HG02759 (cell line): ENCODE measurements around the gene WNK1.
"Not testable (repeated sequence)": the region's sequence is repeated elsewhere in the genome, so short reads cannot be mapped to it uniquely, and the experiment has no call there.

Experiments
- ATAC-seq: cut with Tn5 transposase; IDR thresholded peaks from one replicate; pipeline ENCODE4 v1.9.1; 2021; ENCODE audit warnings: mild to moderate bottlenecking, moderate library complexity; ENCODE audit not compliant: unreplicated experiment

Gene WNK1

DNA sequence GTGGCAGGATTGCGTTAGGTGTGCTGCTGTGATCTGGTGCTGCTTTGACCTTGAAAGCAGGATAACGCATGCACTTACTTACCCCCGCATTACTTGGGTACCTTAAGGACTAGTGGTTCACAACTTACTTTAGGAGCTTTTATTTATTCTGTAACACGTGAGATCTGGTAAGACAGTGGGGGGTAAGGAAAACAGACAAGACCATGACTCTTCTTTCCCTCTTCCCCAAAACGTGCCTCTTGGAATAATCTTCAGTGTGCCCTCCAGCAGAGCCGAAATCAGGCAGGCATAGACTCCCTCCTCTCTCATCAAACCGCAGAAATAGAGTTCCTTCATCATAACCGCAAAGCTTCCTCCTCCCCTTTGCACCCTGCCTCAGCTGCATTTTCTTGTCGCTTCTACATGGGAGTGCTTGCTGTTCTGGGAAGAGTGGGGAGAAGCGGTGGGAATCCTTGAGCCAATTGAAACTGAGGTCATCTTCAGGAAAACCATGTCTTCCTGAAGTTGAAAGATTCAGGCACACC lies 153.7 kb downstream of the WNK1 start:
- no peak for ATAC-seq

DNA sequence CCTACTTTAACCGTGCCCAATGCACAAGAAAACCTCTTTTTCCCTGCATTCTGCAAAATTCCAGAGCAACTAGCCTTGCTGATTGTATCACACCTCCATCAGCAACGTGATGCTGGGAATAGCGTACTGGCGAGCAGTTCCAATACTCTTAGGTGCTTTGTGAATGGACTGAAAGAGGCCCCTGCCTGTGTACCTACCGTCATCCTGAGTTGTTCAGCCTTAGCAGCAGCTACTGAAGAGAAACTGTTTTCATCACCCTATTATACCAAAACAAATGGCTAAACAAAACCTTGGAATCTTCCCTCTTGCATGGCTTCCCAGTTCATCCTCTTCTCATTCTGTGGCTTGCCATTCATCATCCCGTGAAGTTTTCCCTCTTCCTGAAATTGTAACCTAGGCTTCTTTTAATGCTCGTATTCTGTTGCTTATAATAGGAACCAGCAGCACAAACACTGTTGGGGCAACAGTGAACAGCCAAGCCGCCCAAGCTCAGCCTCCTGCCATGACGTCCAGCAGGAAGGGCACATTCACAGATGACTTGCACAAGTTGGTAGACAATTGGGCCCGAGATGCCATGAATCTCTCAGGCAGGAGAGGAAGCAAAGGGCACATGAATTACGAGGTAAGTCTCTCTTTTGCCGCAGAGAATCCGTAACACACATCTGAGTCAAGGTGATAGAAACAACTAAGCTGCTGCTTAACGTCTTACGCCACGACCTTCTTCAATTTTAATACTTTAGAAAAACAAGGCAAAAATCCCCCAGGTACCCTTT lies 155.2 kb downstream of the WNK1 start:
- ATAC-seq = no peak

DNA sequence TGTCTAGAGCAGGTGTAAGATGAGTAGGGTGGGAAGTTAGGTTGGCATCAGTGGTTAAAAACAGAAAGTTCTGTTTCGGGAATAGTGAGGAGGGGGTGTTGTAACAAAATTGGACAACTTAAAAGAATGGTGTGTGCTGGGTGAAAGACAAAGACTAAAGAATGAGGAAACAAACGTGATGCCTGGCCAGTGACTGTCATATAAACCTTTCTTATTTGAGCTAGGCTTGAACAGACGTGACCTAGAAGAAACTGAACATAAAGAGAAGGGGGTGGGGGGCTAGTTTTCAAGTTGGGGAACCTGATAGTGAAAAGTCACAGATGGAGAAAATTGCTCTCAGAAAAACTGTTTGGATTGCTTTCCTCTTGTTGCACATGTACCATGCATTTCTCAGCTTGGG lies 157.5 kb downstream of the WNK1 start:
- ATAC-seq = no peak

- no peak for ATAC-seq
Measured at GRCh38 chr12:910416-910815, 158.0 kb downstream of the WNK1 start.

DNA sequence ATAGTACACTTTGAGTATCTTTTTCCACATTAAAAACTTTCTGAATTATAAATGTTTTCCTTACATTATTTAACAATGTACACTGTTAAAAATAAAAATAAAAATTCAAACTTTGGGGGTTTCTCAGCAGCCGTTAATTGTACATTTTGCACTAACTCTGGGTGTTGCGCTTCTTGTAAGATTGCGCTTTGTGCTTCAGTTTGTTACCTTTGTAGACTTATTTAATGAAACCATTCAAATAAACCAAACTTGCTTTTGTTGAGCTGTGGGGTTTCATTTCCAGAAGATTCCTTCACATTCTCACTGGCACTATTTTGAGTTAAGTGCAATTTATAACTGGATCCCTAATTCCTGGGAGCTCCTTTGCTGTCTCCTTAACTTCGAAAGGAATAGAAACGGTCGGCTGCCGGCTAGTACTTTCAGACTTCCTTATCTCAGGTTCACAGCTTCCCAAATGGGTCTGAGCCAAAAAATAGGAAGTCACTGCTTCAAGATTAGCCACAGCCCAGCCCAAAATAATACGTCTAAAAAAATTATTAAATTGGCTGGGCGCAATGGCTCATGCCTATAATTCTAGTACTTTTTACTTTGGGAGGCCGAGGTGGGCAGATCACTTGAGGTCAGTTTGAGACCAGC lies 158.9 kb downstream of the WNK1 start:
- ATAC-seq = no peak

DNA sequence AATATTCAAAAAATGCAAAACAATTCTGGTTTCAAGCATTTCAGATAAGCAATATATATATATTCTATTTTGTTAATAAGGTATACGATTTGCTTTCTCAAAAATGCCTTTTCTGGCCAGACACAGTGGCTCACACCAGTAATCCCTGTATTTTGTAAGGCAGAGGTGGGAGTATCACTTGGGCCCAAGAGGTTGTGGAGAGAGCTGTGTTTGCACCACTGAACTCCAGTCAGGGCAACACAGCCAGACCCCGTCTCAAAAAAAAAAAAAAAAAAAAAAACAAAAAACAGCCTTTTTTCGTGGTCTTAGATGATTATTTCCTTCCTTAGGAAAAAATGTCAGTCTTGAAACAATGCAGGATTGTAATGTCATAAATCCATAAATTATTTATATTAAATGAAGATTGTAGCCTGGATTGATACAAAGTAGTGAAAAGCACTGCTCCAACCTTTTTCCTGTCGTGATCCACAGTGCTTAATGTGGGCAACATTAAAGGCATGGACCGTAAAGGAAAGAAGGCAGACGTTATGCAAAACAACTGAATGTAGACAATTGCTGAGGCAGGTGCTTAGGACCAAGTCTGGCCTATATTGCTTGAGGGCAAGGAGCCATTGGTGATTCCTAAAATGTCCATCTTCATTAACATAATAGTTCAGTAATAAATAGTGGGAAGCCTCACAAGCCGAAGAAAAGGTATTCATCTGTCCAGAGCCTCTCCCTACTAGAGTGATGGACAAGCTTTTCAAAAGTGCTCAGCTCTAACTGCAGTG lies 160.3 kb downstream of the WNK1 start:
- no peak for ATAC-seq

GRCh38 chr12:913919-914698 lies 161.7 kb downstream of the WNK1 start:
- no peak for ATAC-seq

DNA sequence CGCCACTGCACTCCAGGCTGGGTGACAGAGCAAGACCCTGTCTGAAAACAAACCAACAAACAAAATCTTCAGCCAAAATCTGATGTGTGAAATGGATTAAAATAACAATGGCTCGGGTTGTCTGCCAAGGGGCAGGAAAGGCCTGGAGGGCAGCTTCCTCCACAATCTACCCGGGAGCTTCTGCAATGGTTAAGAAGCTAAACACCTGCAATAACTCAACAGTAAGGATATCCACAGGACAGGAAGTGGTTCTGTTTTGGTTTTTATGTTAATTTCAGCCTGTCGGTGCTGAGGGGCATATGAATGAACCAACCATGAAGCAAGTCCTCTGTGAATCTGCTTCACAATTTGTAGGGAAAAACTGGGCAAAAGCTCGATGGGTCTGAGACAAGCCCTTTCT lies 162.7 kb downstream of the WNK1 start:
- ATAC-seq = no peak

- ATAC-seq = no peak
Measured at GRCh38 chr12:916240-916639, 163.9 kb downstream of the WNK1 start.

- no peak for ATAC-seq
Measured at GRCh38 chr12:916712-917445, 164.5 kb downstream of the WNK1 start.

- ATAC-seq = no peak
Measured at GRCh38 chr12:920676-921075, 168.3 kb downstream of the WNK1 start.

DNA sequence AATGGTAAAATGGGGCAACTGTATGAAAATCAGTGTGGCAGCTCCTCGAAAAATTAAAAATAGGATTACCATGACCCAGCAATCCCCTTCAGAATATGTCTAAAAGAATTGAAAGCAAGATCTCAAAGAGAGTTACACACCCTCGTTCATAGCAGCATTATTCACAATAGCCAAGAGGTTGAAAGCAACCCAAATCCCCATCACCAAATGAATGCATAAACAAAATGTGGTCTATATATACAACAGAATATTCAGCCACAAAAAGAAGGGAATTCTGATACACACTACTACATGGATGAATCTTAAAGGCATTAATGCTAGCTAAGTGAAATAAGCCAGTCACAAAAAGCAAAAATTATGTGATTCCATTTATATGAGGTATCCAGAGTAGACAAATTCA lies 169.9 kb downstream of the WNK1 start:
- ATAC-seq = no peak

- no peak for ATAC-seq
Measured at GRCh38 chr12:926641-927040, 174.3 kb downstream of the WNK1 start.

- no peak for ATAC-seq
Measured at GRCh38 chr12:931060-931459, 178.7 kb downstream of the WNK1 start.

- no peak for ATAC-seq
Measured at GRCh38 chr12:931591-931990, 179.2 kb downstream of the WNK1 start.

- not testable (repeated sequence) for ATAC-seq
Measured at GRCh38 chr12:935891-936290, 183.5 kb downstream of the WNK1 start.

DNA sequence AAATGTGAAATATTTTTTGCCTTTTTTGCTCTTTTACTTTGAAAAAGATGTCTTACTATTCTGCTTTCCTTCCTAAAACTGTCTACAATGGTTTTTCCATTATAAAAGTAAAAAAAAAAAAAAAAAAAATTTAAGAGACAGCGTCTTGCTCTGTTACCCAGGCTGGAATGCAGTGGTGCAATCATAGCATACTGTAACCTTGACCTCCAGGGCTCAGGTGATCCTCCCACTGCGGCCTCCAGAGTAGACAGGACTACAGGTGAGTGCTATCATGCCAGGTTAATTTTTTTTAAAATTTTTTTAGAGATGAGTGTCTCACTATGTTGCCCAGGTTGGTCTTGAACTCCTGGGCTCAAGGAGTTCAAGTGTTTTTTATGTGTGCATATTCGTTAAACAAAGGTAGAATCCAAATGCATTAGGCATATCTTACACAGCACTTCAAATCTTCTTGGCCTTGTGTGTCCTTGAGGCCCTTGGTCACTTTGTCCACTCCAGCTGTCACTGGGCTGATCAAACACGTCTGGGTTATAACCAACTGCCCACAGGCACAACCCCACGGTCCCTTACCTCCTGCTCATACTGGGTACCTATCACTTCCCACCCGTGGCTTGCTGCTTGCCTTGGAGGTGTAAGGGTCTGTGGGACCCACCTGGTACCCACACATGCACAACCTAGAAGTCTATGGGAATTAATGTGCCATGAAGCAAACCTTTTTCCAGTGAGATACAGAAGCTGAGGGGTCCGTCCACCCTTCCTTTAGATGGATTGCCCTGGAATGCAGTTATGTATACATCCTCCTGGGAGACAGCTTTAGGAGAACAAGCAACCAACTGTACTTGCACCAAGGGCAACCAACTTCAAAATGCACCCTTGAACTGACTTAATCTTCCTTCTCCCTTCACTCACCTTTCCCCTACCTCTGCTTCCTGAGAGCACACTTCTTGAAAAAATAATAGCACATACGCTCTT lies 184.3 kb downstream of the WNK1 start:
- ATAC-seq = no peak

DNA sequence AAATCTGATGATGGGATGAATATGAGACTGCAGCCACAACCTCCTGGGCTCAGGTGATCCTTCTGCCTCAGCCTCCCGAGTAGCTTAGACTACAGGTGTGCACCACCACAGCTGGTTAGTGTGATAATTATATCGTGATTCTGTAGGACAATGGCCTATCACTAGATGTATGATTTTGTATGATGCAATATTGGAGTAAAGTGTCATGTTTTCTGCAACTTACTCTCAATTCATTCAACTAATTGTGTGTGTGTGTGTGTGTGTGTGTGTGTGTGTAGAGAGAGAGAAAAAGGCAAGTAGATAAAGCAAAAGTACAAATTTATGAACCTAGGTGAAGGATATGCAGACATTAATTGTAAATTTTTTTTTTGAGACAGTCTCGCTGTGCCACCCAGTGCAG lies 186.4 kb downstream of the WNK1 start:
- ATAC-seq = no peak

DNA sequence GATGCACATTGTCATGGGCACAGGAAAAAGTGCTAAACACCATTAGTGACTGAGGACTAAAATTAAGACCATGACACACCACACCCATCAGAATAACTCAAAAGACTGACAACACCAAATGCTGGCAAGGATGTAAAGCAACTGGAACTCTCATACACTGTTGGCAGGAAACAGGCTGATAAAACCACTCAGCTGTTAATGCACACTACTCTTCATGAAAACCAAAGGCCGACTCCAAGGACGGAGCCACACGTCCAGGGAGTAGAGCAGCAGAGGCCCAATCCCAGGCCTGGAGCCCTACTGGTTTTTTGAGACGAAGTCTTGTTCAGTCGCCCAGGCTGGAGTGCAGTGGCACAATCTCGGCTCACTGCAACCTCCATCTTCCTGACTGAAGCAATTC lies 190.7 kb downstream of the WNK1 start:
- ATAC-seq = no peak
